Measurements from ENCODE around the gene IER2.

DNA sequence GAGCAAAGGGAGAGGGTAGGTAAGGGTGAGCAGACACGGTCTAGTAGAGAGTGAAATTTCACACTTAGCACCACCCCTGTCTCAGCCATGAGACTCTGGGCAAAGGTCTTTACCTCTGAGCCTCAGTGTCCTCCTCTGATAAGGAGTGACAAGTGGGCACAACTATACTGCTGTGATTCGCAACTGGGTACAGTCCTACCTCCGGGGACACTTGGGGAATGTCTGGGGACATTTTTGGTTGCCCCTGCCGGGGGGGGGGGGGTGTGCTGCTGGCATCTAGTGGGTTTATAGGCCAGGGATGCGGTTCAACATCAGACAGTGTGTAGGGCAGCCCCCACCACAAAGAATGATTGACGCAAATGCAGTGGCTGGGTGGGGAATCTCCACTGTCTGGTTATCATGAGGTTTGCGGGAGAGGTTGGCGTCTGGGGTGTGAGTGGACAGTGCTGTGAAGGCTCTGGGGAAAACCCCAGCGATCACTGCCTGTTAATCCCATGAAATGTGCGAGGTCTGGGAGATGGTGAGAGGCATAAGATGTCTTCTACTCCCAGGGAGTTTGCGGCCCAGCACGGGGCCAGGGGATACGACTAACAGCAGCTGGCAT lies 27.8 kb upstream of the IER2 start:
- TF ChIP-seq CTCF (conservative IDR thresholded peaks at IDR 0.05; ENCODE audit: low read length) (no peak), EZH2phosphoT487 (IDR thresholded peaks at IDR 0.05; ENCODE audit: borderline replicate concordance, low read depth, low read length) (no peak)
